ENCODE measurements around the gene BTBD6. TPM values are rescaled to one million over a fixed set of nuclear protein-coding genes. Genes with fewer than 3 reads are reported as not detected.

The BTBD6 gene
- total and polyA plus RNA-seq, 2 donors from 2014 or later, result 33.3 to 38.9 TPM

GRCh38 chr14:105215602-105216001 is 32.7 kb upstream of the BTBD6 start:
- Histone ChIP-seq H3K36me3 (ENCODE audit: control insufficient read depth in 2 of 3, insufficient read depth in 3 of 3, low read length in 3 of 3) (peaks cover 8 to 18% (median 8%) of the 10 kb centered on the region in 3 donors), H3K4me1 (ENCODE audit: control insufficient read depth in 2 of 3, insufficient read depth in 2 of 3, low read depth in 1 of 3, low read length in 3 of 3) (peaks cover under 1 to 2% (median 1%) of the 10 kb centered on the region in 3 donors), H3K27ac (ENCODE audit: low read depth in 2 of 2, low read length in 2 of 2) (no peak overlapping the region), H3K27me3 (ENCODE audit: control insufficient read depth, insufficient read depth, low read length) (no peaks in the 10 kb centered on the region), H3K9me3 (ENCODE audit: control insufficient read depth in 2 of 3, insufficient read depth in 1 of 3, low read length in 3 of 3) (peaks cover 0 to 4% (median 0%) of the 10 kb centered on the region in 3 donors), H3K9ac (ENCODE audit: low read length in 3 of 3) (peak overlapping the region in 1 of 3 donors; percentile 15), H3K4me3 (ENCODE audit: low read length in 3 of 3) (peak overlapping the region in 1 of 3 donors; percentile 2)
- FAIRE-seq (no peak), DNase-seq (no peak)
- no peak for TF ChIP-seq CTCF (IDR thresholded peaks at IDR 0.05; ENCODE audit: borderline replicate concordance, extremely low read depth, insufficient read depth)
- intact Hi-C loops (cut with DNase I), result no loop called here

DNA sequence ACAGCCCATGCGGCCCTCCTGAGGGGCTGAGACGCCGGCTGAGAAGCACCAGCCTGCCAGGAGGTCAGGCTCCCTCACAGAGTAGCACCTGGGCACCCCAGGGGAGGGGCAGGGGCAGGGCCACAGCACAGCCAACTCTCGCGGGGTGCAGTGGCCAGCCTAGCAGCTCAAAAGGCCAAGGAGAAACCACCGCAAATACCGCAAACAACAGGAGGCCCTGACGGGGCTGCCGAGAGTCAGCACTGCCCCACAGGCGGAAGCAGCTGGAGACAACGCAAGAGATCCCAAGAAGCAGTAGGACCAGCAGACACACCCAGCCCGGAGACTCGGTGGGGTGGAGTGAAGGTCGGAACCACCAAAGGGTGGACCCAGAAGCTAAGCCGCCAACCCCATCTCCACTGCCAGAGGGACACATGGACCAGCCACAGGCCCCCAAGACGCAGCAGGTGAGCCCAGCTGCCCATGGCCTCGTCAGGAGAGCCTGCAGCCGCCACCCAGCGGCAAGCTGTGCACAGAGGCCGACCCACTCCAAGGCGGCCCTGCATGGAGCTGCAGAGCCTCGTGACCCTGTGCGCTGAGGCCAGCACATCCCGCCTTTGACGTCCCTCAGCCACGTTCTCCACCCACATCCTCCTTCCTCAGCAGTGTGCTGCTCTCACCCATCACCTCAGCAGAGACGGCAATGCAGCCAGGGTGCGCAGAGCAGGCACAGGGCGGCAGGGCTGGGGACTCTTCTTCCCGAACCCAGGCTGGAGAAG is 31.7 kb upstream of the BTBD6 start:
- Histone ChIP-seq H3K9me3 (ENCODE audit: control insufficient read depth in 2 of 3, insufficient read depth in 1 of 3, low read length in 3 of 3) (peaks cover 0 to 4% (median 0%) of the 10 kb centered on the region in 3 donors), H3K4me1 (ENCODE audit: control insufficient read depth in 2 of 3, insufficient read depth in 2 of 3, low read depth in 1 of 3, low read length in 3 of 3) (peaks cover 2 to 8% (median 8%) of the 10 kb centered on the region in 3 donors), H3K27ac (ENCODE audit: low read depth in 2 of 2, low read length in 2 of 2) (no peak overlapping the region), H3K36me3 (ENCODE audit: control insufficient read depth in 2 of 3, insufficient read depth in 3 of 3, low read length in 3 of 3) (peaks cover 8 to 18% (median 8%) of the 10 kb centered on the region in 3 donors), H3K4me3 (ENCODE audit: low read length in 3 of 3) (no peak overlapping the region), H3K9ac (ENCODE audit: low read length in 3 of 3) (no peak overlapping the region), H3K27me3 (ENCODE audit: control insufficient read depth, insufficient read depth, low read length) (no peaks in the 10 kb centered on the region)
- intact Hi-C loops (cut with DNase I), result no loop called here
- no peak for FAIRE-seq
- no peak for DNase-seq
- TF ChIP-seq CTCF (IDR thresholded peaks at IDR 0.05; ENCODE audit: borderline replicate concordance, extremely low read depth, insufficient read depth), result no peak

GRCh38 chr14:105217774-105218173 is 30.6 kb upstream of the BTBD6 start:
- H3K36me3 ChIP-seq (ENCODE audit: control insufficient read depth in 2 of 3, insufficient read depth in 3 of 3, low read length in 3 of 3), result peaks cover 8 to 18% (median 8%) of the 10 kb centered on the region in 3 donors
- FAIRE-seq, result no peak
- intact Hi-C loops (cut with DNase I), result no loop called here

More at GRCh38 chr14:105217774-105218173, 30.6 kb upstream of the BTBD6 start:
- H3K27me3 ChIP-seq (ENCODE audit: control insufficient read depth, insufficient read depth, low read length), result no peaks in the 10 kb centered on the region
- DNase-seq, result no peak
- TF ChIP-seq CTCF (IDR thresholded peaks at IDR 0.05; ENCODE audit: borderline replicate concordance, extremely low read depth, insufficient read depth), result no peak
- no peak overlapping the region for H3K9ac ChIP-seq (ENCODE audit: low read length in 3 of 3)
- H3K4me1 ChIP-seq (ENCODE audit: control insufficient read depth in 2 of 3, insufficient read depth in 2 of 3, low read depth in 1 of 3, low read length in 3 of 3), result peaks cover 2 to 8% (median 8%) of the 10 kb centered on the region in 3 donors
- peaks cover 0 to 4% (median 0%) of the 10 kb centered on the region in 3 donors for H3K9me3 ChIP-seq (ENCODE audit: control insufficient read depth in 2 of 3, insufficient read depth in 1 of 3, low read length in 3 of 3)
- H3K4me3 ChIP-seq (ENCODE audit: low read length in 3 of 3), result no peak overlapping the region
- H3K27ac ChIP-seq (ENCODE audit: low read depth in 2 of 2, low read length in 2 of 2), result no peak overlapping the region

Data from kidney (tissue), 14 donors.